Neural progenitor cell (in vitro differentiated cells): ENCODE data around the gene OR1K1. TPM values are rescaled to one million over a fixed set of nuclear protein-coding genes. Genes with fewer than 3 reads are reported as not detected.
"Not testable (repeated sequence)": the region's sequence is repeated elsewhere in the genome, so short reads cannot be mapped to it uniquely, and the experiment has no call there.

Experiments used
- DNase-seq: peaks from one replicate; pipeline ENCODE4 v3.0.0-alpha.2; 2016; ENCODE audit warnings: low spot score
- H2AFZ ChIP-seq: fragments of 200-600 bp; sonication (generic); replicated peaks from 2 replicates; pipeline ENCODE4 v1.6.1; 2016; ENCODE audit warnings: antibody characterized with exemption
- H3F3A ChIP-seq: fragments of 200-600 bp; sonication (generic); 2 replicates; pipeline ENCODE4 v1.6.1; 2016; ENCODE audit warnings: antibody characterized with exemption, low read depth
- H3K27ac ChIP-seq: fragments of 200-600 bp; sonication (generic); 2 replicates; pipeline ENCODE4 v1.5.1; 2016; ENCODE audit warnings: mild to moderate bottlenecking
- H3K27me3 ChIP-seq: fragments of 200-600 bp; sonication (generic); 2 replicates; pipeline ENCODE4 v1.6.1; 2016; ENCODE audit warnings: mild to moderate bottlenecking, moderate library complexity
- H3K36me3 ChIP-seq: fragments of 200-600 bp; sonication (generic); 2 replicates; pipeline ENCODE4 v1.5.1; 2016
- H3K4me1 ChIP-seq: fragments of 200-600 bp; sonication (generic); 2 replicates; pipeline ENCODE4 v1.6.1; 2016; ENCODE audit warnings: mixed run types
- H3K4me2 ChIP-seq: fragments of 200-600 bp; sonication (generic); 2 replicates; pipeline ENCODE4 v1.6.1; 2016
- H3K4me3 ChIP-seq: fragments of 200-600 bp; sonication (generic); 2 replicates; pipeline ENCODE4 v1.5.1; 2016
- H3K79me2 ChIP-seq: fragments of 200-600 bp; sonication (generic); 2 replicates; pipeline ENCODE4 v1.6.1; 2016; ENCODE audit warnings: low read depth
- H3K9ac ChIP-seq: fragments of 200-600 bp; sonication (generic); 2 replicates; pipeline ENCODE4 v1.6.1; 2016
- H3K9me3 ChIP-seq: fragments of 200-600 bp; sonication (generic); 2 replicates; pipeline ENCODE4 v1.5.1; 2016; ENCODE audit warnings: low read depth
- H4K20me1 ChIP-seq: fragments of 200-600 bp; sonication (generic); 2 replicates; pipeline ENCODE4 v1.6.1; 2016; ENCODE audit warnings: low read depth
- H3K27ac Mint-ChIP-seq: 3 replicates; pipeline ENCODE4 v1.8.0; 2021; ENCODE audit warnings: mixed read lengths
- H3K27me3 Mint-ChIP-seq: 2 replicates; pipeline ENCODE4 v1.8.0; 2022; ENCODE audit warnings: low read depth, mild to moderate bottlenecking, inconsistent platforms, moderate library complexity, mixed read lengths; ENCODE audit not compliant: insufficient read depth
- H3K36me3 Mint-ChIP-seq: 3 replicates; pipeline ENCODE4 v1.8.0; 2021; ENCODE audit warnings: mixed read lengths
- H3K4me1 Mint-ChIP-seq: 3 replicates; pipeline ENCODE4 v1.8.0; 2021; ENCODE audit warnings: mixed read lengths
- H3K4me3 Mint-ChIP-seq: 3 replicates; pipeline ENCODE4 v1.8.0; 2021; ENCODE audit warnings: mild to moderate bottlenecking, moderate library complexity, mixed read lengths
- H3K9me3 Mint-ChIP-seq: 3 replicates; pipeline ENCODE4 v1.8.0; 2020; ENCODE audit warnings: mixed read lengths
- EZH2 ChIP-seq: fragments of 200-600 bp; sonication (generic); IDR thresholded peaks from 2 replicates; pipeline ENCODE4 v1.6.1; 2017; ENCODE audit warnings: antibody characterized with exemption, mild to moderate bottlenecking, moderate library complexity
- EZH2phosphoT487 ChIP-seq: fragments of 200-600 bp; sonication (generic); IDR thresholded peaks from 2 replicates; pipeline ENCODE4 v1.6.1; 2017; ENCODE audit warnings: antibody characterized with exemption
- total RNA-seq: library from RNA; depleted of rRNA; stranded (reverse); fragments of >200 nt; gene quantifications from 2 replicates; pipeline ENCODE4 v1.2.3, GENCODE V29; 2015; ENCODE audit warnings: low replicate concordance
- TF ChIP-seq, protein P1 (sequence below): fragments of 200-600 bp; sonication (generic); IDR thresholded peaks from 2 replicates; pipeline ENCODE4 v1.5.1; 2017; ENCODE audit warnings: antibody characterized with exemption, mild to moderate bottlenecking

OR1K1 gene
- total RNA-seq, 1 donor from 2014 or later: not detected

DNA sequence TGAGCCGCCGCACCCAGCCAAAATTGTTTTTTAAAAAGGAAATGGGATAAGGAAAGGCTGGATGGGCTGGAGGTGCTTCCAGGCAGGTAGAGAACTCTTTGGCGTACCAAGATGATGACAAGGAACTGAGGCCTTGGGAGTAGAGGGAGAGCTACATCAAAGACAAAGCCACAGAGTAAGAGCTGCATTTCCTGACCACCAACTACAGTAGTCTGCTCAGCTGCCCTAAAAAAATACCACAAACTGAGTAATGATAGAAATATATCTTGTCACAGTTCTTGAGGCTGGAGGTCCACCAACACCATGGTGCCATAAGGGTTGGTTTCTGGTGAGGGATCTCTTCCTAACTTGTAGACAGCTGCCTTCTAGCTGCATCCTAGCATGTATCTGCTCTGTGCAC is 8.2 kb downstream of the OR1K1 start:
- Histone ChIP-seq H3K9ac (no peak overlapping the region), H3K4me1 (no peaks in the 10 kb centered on the region), H3F3A (no peaks in the 10 kb centered on the region), H3K27ac (no peak overlapping the region), H3K4me2 (no peak overlapping the region), H2AFZ (no peak overlapping the region), H4K20me1 (no peaks in the 10 kb centered on the region), H3K27me3 (no peaks in the 10 kb centered on the region), H3K4me3 (no peak overlapping the region), H3K9me3 (no peaks in the 10 kb centered on the region), H3K79me2 (no peaks in the 10 kb centered on the region), H3K36me3 (no peaks in the 10 kb centered on the region)
- no peak for TF ChIP-seq EZH2
- TF ChIP-seq, protein P1, sequence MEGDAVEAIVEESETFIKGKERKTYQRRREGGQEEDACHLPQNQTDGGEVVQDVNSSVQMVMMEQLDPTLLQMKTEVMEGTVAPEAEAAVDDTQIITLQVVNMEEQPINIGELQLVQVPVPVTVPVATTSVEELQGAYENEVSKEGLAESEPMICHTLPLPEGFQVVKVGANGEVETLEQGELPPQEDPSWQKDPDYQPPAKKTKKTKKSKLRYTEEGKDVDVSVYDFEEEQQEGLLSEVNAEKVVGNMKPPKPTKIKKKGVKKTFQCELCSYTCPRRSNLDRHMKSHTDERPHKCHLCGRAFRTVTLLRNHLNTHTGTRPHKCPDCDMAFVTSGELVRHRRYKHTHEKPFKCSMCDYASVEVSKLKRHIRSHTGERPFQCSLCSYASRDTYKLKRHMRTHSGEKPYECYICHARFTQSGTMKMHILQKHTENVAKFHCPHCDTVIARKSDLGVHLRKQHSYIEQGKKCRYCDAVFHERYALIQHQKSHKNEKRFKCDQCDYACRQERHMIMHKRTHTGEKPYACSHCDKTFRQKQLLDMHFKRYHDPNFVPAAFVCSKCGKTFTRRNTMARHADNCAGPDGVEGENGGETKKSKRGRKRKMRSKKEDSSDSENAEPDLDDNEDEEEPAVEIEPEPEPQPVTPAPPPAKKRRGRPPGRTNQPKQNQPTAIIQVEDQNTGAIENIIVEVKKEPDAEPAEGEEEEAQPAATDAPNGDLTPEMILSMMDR: no peak
- TF ChIP-seq EZH2phosphoT487: no peak
- Mint-ChIP-seq H3K9me3 (peaks cover 7% of the 10 kb centered on the region), H3K4me3 (no peak overlapping the region), H3K27me3 (peaks cover 2% of the 10 kb centered on the region), H3K27ac (no peak overlapping the region), H3K4me1 (no peaks in the 10 kb centered on the region), H3K36me3 (no peaks in the 10 kb centered on the region)
- no peak for DNase-seq

DNA sequence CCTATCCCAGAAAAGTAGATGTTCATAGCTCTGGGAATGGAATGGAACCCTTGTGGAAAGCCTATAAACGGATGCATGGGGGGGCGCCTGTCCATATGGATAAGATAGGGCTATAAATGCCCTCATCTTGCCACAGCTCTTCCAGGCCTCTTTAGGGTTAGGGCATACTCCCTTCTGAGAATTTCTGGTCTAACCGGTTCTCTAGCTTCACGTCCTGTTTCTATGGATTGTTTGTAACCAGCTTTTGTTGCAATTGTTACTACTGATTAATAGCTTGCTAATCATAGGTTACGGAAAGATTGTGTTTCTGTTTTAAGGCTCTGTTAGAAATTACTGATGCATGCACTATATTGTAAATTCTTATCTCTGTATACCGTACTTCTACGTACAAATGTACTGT is 9.3 kb downstream of the OR1K1 start:
- H3K4me3 ChIP-seq, H3K9me3 ChIP-seq: not testable (repeated sequence)

GRCh38 chr9:122810306-122810946 is 10.5 kb downstream of the OR1K1 start:
- Histone ChIP-seq H3F3A (no peaks in the 10 kb centered on the region), H3K36me3 (no peaks in the 10 kb centered on the region), H3K4me1 (no peaks in the 10 kb centered on the region), H3K79me2 (no peaks in the 10 kb centered on the region), H3K9me3 (no peaks in the 10 kb centered on the region), H3K4me2 (peak overlapping the region; percentile 4), H3K27ac (no peak overlapping the region), H2AFZ (no peak overlapping the region), H3K4me3 (no peak overlapping the region), H3K9ac (no peak overlapping the region), H3K27me3 (no peaks in the 10 kb centered on the region), H4K20me1 (no peaks in the 10 kb centered on the region)
- Mint-ChIP-seq H3K27me3 (peaks cover 2% of the 10 kb centered on the region), H3K36me3 (no peaks in the 10 kb centered on the region), H3K27ac (no peak overlapping the region), H3K9me3 (peaks cover 7% of the 10 kb centered on the region), H3K4me3 (no peak overlapping the region), H3K4me1 (no peaks in the 10 kb centered on the region)
- TF ChIP-seq, protein P1: peak; percentile 87
- no peak for TF ChIP-seq EZH2phosphoT487
- TF ChIP-seq EZH2: no peak
- peak; percentile 86 for DNase-seq

More for the DNA sequence above, 9.3 kb downstream of the OR1K1 start:
- H3K4me1 ChIP-seq, H3K9ac ChIP-seq, H2AFZ ChIP-seq, H4K20me1 ChIP-seq, H3K27ac ChIP-seq, H3K4me3 Mint-ChIP-seq, H3F3A ChIP-seq, H3K36me3 Mint-ChIP-seq, H3K27me3 Mint-ChIP-seq, DNase-seq, H3K79me2 ChIP-seq, H3K4me2 ChIP-seq, H3K4me1 Mint-ChIP-seq, H3K9me3 Mint-ChIP-seq, H3K36me3 ChIP-seq, H3K27ac Mint-ChIP-seq, H3K27me3 ChIP-seq: not testable (repeated sequence)

DNA sequence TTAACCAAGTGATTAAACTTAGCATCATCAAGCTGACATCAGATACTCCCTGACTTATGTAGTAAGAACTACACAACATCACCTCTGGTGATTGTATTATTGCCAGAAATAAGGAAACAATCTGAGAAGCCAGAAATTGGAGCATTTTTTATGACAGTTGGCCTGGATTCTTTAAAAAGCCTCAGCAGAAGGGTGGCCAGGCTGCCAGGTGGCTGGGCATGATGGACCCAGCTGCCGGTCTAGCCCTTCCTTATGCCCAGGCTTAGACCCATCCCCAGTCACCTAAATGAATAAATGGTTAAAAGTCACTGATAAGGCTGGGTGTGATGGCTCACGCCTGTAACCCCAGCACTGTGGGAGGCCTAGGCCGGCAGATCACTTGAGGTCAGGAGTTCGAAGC is 12.8 kb downstream of the OR1K1 start:
- H3K27ac Mint-ChIP-seq: peak overlapping the region; percentile 46

More for the DNA sequence above, 12.8 kb downstream of the OR1K1 start:
- no peak overlapping the region for H3K4me2 ChIP-seq
- no peaks in the 10 kb centered on the region for H3K79me2 ChIP-seq
- Mint-ChIP-seq H3K4me1 (no peaks in the 10 kb centered on the region), H3K27me3 (peaks cover 2% of the 10 kb centered on the region), H3K4me3 (no peak overlapping the region), H3K9me3 (no peaks in the 10 kb centered on the region), H3K36me3 (peaks cover 4% of the 10 kb centered on the region)
- no peak overlapping the region for H3K4me3 ChIP-seq
- no peak overlapping the region for H3K9ac ChIP-seq
- no peaks in the 10 kb centered on the region for H3K4me1 ChIP-seq
- no peak overlapping the region for H2AFZ ChIP-seq
- no peaks in the 10 kb centered on the region for H3K36me3 ChIP-seq
- DNase-seq: no peak
- H3F3A ChIP-seq: no peaks in the 10 kb centered on the region
- no peaks in the 10 kb centered on the region for H4K20me1 ChIP-seq
- H3K27ac ChIP-seq: no peak overlapping the region
- no peaks in the 10 kb centered on the region for H3K9me3 ChIP-seq
- TF ChIP-seq, protein P1: no peak
- no peak for TF ChIP-seq EZH2phosphoT487
- no peaks in the 10 kb centered on the region for H3K27me3 ChIP-seq
